HEK293 (cell line): ENCODE measurements around the gene ARHGEF11.

ENCODE experiments used
- KLF16 ChIP-seq: fragments of 450-650 bp; formaldehyde crosslinking; IDR thresholded peaks from 2 replicates; pipeline ENCODE4 v1.5.1; 2017; ENCODE audit warnings: missing biosample characterization, missing genetic modification characterization
- ZNF138 ChIP-seq: fragments of 450-650 bp; formaldehyde crosslinking; IDR thresholded peaks from 2 replicates; pipeline ENCODE4 v1.5.1; 2016; ENCODE audit warnings: missing biosample characterization, missing genetic modification characterization, borderline replicate concordance

DNA sequence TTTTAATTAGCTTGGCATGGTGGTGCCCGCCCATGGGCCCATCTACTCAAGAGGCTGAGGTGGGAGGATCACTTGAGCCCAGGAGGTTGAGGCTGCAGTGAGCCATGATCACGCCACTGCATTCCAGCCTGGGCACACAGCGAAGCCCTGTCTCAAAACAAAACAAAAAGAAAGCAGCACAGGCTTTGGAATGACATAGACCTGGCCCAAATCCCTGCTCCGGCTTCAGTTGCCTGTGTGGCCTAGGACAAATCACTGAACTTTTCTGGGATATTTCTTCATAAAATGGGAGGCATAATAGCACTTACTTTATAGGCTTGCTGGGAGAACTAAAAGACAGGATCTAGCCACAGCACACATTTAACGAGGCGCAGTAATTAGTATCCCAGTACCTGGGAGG lies 149.6 kb downstream of the ARHGEF11 start:
- TF ChIP-seq KLF16 (tag by site-specific recombination) (no peak), ZNF138 (tag by site-specific recombination) (no peak)
